GM19035 (cell line): ENCODE results near the gene IL17REL.

Source experiments
- ATAC-seq: cut with Tn5 transposase; IDR thresholded peaks from one replicate; pipeline ENCODE4 v1.9.1; 2021; ENCODE audit not compliant: unreplicated experiment

The IL17REL gene

DNA sequence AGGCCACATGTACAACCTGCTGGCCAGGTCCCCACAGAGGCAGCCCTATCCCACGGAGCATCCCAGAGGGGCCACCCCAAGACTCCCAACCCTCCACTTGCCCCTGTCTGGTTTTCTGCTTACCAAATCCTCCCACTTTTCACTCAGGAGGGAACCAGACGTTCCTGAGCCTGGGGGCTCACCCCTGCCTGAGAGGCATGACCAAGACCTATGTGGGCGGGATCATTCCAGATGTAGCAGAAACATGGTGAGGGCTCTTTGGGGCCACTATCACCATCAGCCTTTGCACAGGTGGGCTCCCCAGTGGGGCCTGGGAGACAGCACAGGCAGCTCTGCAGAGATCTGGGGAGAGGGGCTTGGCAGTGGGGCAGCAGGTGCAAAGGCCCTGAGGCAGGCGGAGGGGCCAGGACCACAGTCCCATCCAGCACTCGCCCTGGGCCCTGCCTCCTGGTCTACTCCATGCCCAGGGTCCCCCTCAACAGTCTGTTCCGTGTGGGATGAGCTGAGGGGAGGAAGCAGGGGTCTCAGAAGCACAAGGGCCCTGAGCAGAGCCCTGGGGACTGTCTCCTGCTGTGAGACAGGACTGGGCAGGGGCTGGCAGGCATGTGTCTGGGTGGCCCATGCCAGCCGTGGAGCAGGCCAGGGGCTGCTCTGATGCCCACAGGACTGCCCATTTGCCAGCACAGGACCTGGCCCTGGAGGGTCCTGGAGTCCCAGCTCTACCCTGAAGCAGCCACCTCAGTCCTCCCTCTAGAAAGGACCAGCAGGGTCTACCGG, 42.6 kb downstream of the IL17REL start:
- no peak for ATAC-seq

DNA sequence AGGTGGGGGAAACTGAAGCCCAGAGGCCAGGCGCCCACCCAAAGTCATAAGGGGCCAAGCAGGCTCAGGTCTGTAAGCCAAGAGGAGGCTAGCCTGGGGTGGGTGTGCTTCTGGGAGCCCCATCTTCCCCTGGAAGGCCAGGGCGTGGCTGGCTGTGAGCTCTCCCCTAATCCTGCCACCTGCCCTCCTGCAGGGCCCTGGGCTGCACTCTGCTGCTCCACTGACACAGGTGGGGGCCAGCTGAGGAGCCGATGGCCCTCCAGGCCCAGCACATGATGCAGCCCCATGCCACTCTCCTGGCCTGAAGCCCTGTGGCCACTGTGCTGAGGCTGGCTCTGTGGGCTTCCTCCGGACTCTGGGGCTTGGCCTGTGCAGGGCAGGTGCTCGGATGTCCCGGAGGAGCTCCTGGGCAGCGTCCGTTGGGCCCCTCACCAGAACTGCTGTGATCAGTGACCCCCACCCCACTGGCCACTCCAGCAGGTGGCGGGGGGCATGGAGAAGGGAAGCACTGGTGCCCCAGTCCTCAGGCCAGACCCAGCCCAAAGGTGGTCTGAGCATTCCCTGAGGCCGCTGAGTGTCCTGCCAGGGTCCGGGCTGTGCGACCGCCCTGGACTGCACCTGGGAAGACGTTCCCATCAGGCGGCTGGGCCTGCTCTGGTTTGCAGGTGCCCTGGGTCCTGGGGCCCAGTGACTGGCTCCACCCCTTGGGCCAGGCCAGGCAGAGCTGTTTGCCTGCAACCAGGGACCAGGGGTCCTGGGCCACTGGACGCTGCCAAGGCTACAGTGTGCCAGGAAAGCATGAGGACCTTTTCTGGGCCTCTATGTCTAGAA, 43.5 kb downstream of the IL17REL start:
- no peak for ATAC-seq

DNA sequence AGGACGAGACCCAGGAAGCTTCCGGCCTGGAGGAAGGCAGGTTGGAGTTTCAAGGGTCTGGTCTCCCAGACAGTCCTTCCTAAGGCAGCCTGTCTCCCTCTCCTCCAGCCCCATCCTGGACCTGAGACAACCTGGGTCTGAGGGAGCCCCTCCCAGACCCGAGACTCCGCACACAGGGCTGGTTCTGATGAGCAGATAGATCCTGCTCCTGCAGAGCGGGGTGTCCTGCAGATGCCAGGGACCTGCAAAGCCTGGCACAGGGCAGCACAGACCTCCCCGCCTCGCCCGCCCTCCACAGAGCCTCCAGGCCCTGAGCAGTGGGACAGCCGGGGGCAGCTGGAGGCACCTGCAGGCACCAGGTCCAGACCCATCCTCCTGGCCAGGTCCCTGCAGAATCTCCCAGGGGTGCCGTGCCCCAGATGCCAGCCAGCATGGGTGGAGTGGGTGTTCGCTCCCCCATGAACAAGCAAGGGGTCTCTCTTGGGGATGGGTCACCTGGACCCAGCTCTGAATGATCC, 44.2 kb downstream of the IL17REL start:
- ATAC-seq = no peak

DNA sequence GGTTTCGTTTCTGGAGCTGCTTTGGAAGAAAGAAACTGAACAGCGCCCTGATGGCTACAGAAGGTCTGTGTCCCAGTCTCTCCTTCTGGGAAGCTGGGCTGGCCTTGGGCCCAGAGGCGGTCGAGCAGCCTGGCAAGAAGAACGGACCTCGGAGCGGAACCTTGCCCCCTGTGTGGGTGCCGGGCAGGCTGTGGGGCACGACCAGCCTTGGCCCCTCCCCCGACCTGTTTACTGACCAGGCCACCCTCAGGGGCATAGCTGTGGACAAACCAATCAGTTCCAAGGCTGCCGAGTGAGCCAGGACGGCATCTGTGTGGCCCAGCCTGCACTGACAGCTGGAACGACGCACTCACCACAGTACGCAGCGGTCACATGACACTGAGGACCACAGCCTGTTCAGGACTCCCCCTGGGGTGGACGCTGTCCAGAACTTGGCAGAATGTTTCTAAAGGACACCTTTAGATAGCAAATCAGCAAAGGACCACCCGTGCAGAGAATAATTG, 44.8 kb downstream of the IL17REL start:
- ATAC-seq = no peak

DNA sequence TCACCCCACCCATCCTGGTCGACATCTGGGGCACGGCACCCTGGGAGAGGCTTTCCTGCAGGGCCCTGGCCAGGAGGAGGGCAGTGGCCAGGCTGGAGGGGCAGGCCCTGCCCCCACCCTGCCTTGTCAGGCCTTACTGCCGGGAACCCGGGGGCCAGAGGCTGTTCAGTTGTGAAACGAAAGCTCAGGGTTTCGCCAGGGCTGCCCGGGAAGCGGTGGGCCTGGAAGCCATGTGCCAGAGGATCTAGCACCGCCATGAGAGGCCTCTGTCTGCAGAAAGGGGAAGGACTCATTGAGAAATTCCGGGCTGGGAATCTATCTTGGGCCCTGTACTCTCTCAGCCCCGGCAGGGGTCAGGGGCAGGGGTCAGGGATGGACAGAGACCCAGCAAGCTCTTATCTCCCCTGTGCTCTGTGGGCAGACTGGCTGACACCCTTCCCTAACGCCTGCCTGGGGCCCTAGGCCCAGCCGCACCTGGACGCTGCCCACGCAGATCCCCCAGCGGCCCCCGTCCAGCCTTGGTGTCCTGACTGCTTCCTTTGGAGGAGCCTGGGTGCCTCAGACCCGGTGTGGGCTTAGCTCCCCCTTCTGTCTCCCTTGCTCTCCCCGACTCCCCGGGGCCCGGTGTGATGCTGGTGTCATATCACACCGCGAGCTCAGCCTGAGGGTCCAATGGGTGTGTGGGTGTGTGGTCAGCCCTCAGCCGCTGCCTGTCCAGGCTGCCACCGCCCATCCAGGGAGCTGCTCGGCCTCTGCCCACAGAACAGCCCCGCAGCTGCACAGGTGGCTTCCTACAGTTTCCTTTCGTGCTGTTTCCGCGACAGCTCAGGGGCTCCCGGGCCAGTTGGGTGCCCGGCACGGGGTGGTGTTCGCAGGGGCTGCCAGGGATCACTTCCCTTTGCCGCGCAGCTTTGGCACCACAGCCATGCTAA, 45.5 kb downstream of the IL17REL start:
- ATAC-seq = no peak

DNA sequence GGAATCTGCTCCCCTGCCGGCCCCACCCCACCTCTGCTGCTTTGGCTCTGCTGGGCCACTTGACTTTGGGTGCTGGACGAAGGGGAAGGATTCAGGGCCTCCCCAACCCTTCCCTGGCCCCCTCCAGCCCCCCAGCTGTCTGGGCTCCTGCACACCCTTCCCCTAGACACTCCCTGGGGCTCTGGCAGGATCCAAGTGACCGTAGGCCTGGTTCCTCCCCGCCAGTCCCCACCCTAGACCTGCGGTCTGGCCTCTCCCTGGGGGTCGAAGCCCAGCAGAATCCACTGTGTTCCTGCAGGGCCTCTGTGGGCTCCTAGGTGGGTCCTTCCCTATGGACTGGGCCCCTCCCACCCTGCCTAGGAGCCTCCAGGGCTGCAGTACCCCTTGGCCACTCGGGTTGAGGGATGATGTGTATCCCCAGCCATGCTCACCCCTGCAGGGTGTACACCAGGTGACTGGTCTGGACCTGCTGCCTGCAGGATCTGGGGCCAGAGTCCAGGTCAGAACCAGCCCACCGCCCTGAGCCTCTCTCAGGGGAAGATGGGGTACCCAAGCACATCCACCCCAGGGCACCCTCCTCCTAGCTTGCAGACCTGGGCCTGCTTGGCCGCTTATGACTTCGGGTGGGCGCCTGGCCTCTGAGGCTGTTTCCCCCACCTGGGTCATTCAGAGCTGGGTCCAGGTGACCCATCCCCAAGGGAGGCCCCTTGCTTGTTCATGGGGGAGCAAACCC, 46.4 kb downstream of the IL17REL start:
- no peak for ATAC-seq

DNA sequence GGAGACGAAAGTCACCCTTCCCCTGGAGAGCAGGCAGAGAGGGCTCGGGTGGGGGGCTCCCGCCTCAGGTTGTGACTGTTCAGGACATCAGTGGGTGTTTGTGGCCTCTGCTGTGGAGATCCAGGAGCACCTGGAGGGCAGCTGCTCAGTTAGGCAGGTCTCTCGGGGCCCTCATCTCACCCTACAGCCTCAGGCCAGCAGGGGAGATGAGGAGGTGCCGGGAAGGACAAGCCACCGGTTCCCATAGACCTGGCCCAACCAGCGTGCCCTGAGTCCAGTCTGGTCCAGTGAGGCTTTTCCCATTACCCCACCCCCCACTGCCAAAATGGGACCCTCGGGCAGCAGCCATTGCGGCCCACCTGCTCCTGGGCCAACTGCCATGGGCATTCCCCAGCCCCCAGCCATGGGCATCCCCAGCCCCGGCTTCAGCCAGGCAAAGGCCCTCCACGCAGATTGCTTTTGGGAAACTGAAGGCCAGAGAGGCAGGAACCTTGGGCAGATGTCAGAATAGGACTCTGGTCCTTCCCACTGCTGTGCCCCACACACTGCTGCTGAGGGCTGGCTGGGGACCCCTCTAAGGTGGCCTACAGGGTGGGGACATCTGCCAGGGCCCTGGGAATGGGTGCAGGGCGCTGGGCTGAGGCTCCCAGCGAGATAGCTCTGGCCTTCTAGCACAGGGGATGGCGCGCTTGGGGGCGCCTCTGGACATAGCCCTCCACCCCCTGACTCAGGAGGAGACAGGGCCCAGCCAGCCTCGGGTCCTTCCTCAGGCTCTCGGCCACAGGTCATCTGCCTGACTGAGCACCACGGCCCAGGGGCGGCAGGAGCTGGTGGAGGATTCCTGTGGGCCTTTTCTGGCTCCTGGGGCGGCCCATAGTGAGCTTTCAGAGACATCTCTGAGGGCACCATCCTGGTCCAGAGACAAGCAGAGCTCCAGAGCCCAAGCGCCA, 47.2 kb downstream of the IL17REL start:
- ATAC-seq = no peak

DNA sequence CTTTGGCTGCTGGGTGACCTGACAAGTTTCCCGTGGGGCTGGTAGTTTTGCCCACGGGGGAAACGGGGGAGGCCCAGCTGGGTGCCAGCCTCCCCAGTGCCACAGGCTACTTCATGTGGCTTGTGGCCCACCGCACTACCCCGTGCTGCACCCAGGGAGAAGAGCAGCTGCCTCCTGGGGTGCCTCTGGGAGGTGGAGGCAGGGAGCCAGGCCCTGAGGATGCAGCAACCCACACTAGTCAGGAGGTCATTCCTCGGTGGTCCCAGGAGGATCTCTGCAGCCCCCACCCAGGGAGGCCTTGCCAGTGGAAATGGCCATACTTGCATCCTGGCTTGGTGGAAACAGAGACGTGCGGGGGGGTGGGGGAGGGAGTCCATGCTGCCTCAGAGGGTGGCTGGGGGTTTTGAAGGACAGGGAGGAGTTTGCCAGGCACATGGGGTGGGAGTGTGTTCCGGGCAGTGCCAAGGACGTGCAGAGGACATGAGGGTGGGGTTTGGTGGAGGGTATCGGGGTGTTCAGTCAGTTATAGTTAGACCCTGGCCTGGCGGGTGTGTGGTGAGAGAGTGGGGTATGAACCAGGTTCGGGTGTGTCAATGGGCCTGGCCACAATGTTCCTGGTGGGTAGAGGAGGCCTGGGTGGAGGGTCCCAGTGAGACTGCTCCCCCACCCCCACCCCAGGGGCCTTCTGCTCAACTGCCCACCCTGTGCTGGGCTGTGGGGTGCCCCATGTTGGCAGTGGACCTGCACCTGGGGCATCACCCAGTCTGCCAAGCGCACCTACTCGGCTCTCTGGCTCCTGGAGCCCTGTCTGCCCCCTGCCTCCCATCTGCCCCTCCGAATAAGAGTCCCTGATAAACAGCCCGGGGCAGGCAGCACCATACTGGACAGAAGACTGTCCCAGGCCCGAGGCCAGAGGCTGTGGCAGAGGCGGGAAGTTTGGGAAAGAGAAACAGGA, 48.2 kb downstream of the IL17REL start:
- ATAC-seq = no peak

DNA sequence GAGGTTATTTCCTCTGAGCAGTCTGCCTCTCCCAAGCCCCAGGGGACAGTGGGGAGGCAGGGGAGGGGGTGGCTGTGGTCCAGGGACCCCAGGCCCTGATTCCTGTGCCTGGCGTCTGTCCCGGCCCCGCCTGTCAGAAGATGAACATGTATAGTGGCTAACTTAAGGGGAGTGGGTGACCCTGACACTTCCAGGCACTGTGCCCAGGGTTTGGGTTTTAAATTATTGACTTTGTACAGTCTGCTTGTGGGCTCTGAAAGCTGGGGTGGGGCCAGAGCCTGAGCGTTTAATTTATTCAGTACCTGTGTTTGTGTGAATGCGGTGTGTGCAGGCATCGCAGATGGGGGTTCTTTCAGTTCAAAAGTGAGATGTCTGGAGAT, 48.9 kb downstream of the IL17REL start:
- ATAC-seq = no peak

DNA sequence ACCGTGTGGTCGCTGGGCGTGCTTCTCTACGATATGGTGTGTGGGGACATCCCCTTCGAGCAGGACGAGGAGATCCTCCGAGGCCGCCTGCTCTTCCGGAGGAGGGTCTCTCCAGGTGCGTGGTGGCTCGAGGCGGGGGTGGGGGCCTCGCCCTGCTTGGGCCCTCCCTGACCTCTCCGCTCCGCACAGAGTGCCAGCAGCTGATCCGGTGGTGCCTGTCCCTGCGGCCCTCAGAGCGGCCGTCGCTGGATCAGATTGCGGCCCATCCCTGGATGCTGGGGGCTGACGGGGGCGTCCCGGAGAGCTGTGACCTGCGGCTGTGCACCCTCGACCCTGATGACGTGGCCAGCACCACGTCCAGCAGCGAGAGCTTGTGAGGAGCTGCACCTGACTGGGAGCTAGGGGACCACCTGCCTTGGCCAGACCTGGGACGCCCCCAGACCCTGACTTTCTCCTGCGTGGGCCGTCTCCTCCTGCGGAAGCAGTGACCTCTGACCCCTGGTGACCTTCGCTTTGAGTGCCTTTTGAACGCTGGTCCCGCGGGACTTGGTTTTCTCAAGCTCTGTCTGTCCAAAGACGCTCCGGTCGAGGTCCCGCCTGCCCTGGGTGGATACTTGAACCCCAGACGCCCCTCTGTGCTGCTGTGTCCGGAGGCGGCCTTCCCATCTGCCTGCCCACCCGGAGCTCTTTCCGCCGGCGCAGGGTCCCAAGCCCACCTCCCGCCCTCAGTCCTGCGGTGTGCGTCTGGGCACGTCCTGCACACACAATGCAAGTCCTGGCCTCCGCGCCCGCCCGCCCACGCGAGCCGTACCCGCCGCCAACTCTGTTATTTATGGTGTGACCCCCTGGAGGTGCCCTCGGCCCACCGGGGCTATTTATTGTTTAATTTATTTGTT, 49.6 kb downstream of the IL17REL start:
- ATAC-seq = no peak

DNA sequence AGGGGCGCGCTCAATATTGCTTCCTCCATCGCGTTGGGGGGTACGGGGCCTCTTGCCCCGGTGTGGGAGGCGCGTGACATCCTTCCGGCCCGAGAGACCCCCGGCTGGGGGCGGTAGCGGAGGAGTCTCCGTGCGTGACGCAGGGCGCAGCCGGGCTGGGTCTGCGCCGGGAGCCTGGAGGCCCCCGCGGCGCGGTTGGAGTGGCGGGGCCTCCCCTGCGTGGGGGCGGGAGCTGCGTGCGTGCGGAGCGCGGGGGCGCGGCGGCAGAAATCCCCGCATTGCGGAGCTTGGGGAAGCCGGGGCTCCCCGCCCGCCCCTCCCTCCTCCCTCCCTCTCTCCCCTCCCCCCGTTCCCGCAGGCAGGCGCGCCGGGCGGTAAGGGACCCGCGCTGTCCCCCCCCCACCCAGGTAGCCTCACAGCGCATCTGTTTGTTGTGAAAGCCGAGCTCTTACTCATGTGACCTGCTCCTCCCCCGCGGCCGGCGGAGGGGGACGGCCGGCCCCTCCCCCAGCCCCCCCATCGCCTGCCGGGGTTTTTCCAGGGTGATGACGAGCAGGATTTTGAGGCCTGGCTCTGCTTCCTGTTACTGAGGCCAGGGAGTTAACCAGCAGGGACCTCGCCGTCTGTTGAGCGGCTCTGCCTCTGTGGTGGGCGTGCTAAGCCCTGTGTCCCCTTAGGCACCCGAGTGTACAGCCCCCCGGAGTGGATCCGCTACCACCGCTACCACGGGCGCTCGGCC, 50.4 kb downstream of the IL17REL start:
- no peak for ATAC-seq

DNA sequence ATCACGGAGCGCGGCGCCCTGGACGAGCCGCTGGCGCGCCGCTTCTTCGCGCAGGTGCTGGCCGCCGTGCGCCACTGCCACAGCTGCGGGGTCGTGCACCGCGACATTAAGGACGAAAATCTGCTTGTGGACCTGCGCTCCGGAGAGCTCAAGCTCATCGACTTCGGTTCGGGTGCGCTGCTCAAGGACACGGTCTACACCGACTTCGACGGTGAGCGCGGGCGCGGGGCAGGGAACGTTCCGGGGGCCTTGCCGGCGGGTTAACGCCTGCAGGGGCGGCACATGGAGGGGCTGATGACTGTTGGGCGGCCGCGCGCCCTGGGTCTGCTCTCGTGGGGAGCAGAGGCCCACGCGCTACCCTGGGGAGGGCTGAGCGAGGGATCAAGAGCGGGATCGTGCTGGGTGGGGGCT, 51.0 kb downstream of the IL17REL start:
- ATAC-seq = no peak

DNA sequence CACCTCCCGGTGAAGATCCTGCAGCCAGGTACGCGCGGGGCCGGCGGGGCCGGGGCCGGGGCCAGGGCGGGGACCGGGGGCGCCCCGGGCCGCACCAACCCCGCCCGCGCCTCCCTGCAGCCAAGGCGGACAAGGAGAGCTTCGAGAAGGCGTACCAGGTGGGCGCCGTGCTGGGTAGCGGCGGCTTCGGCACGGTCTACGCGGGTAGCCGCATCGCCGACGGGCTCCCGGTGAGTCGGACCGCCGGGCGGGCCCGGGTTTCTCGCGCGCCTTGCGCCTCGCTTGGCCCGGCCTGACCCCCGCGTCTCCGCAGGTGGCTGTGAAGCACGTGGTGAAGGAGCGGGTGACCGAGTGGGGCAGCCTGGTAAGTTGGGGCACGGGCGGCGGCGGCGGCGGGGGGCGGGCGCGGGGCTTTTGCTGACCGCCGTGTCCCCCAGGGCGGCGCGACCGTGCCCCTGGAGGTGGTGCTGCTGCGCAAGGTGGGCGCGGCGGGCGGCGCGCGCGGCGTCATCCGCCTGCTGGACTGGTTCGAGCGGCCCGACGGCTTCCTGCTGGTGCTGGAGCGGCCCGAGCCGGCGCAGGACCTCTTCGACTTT, 51.5 kb downstream of the IL17REL start:
- ATAC-seq = no peak

DNA sequence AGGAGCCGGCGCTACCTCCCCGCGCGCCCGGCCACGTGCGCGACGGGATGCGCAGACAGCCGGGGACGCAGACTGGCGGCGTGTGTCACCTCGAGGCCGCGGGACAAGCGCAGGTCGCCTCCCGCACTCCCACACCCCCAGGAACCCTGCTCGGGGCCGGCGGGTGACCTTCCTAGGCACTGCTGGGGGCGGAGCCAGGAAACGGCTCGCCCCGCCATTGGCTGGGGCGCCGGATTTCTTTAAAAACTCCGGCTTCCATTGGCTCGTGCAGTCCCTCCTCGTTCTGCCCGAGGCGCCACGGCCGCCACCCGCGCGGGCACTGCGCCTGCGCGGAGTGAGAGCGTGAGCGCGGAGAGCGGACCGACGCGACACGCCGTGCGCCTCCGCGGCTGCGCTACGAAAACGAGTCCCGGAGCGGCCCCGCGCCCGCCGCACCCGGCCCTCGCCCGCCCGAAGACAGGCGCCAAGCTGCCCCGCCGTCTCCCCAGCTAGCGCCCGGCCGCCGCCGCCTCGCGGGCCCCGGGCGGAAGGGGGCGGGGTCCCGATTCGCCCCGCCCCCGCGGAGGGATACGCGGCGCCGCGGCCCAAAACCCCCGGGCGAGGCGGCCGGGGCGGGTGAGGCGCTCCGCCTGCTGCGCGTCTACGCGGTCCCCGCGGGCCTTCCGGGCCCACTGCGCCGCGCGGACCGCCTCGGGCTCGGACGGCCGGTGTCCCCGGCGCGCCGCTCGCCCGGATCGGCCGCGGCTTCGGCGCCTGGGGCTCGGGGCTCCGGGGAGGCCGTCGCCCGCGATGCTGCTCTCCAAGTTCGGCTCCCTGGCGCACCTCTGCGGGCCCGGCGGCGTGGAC, 52.2 kb downstream of the IL17REL start, which contains the start of gene PIM3:
Gene PIM3 (plus strand): TSS at position 614 of the 846 bp plus-strand sequence. CDS start 176 bp downstream, at position 790.
- peak; percentile 64 for ATAC-seq

DNA sequence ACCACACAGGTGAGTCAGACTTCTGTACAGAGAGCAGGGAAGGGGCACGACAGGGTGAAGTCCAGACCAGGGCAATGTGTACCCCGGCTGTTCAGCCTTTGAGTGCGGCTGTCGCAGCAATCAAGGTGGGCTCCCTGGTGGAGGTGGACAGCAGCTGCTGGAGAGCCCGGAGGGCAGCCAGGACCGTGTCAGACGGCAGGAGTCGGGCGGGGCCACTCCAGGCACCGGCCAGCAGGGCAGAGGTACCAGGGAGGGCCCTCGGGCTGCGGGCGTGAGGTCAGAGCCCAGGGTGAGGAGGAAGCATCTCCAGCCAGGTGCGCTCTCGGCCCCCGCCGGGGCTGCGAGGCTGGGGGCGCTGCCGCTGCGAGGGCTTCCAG, 52.8 kb downstream of the IL17REL start:
- ATAC-seq = peak; percentile 1
